Panc1 (cell line): ENCODE measurements around the gene RPRD2.

Experiments used
- CTCF ChIP-seq: fragments of 450-650 bp; IDR thresholded peaks from 2 replicates; pipeline ENCODE4 v1.5.1; 2017; ENCODE audit warnings: mild to moderate bottlenecking
- POLR2AphosphoS5 ChIP-seq: IDR thresholded peaks from 2 replicates; pipeline ENCODE4 v1.6.1; 2012; ENCODE audit warnings: mild to moderate bottlenecking, low read depth, low read length, moderate library complexity

- TF ChIP-seq CTCF (peak; percentile 87), POLR2AphosphoS5 (no peak)
Observed at GRCh38 chr1:150464422-150464826, 100.5 kb downstream of the RPRD2 start.
